ENCODE data around the gene ARPC5L.

GRCh38 chr9:124879226-124879625 is 17.3 kb downstream of the ARPC5L start:
- TF ChIP-seq ZNF513 (CRISPR knock-in tag; conservative IDR thresholded peaks at IDR 0.05) (no peak), ZNF556 (CRISPR knock-in tag; IDR thresholded peaks at IDR 0.05; ENCODE audit: borderline replicate concordance) (no peak), CTCF (CRISPR knock-in tag; IDR thresholded peaks at IDR 0.05) (no peak), IRF1 (CRISPR knock-in tag; IDR thresholded peaks at IDR 0.05; ENCODE audit: low read depth) (no peak), MAFK (conservative IDR thresholded peaks at IDR 0.05 in 1 of 2, IDR thresholded peaks at IDR 0.05 in 1 of 2; ENCODE audit: low read length in 2 of 2) (no peak), YY1 (IDR thresholded peaks at IDR 0.05; ENCODE audit: insufficient read depth, insufficient replicate concordance, low read depth, low read length) (no peak), ZNF292 (CRISPR knock-in tag; IDR thresholded peaks at IDR 0.05; ENCODE audit: borderline replicate concordance, low read depth) (no peak)
